ENCODE measurements around the gene CRACDL. TPM values are rescaled to one million over a fixed set of nuclear protein-coding genes. Genes with fewer than 3 reads are reported as not detected.

Gene CRACDL
- 2.9 and 6.5 TPM in 2 replicates for total RNA-seq

GRCh38 chr2:98935777-98936352 is at the start of gene CRACDL:
Gene CRACDL, minus strand, starts transcription at chr2:98936225. Its CDS starts 89,425 bp downstream, at chr2:98846800.

Other genes with a start within 250 kb of the CRACDL start
- gene MGAT4A, start 205.1 kb downstream of the CRACDL start, total RNA-seq = 23.8 and 25.7 TPM in 2 replicates
- gene C2orf15, start 205.5 kb upstream of the CRACDL start, total RNA-seq = under 0.01 TPM in 1 of 2 replicates, not detected in the other
- 1.3 and 2.6 TPM in 2 replicates for gene TSGA10, start 218.7 kb upstream of the CRACDL start, total RNA-seq
- gene LIPT1, start 218.7 kb upstream of the CRACDL start, total RNA-seq = 3.1 and 5.8 TPM in 2 replicates
- gene MITD1, start 244.8 kb upstream of the CRACDL start, total RNA-seq = 24.4 and 28.5 TPM in 2 replicates
- gene MRPL30, start 245.0 kb upstream of the CRACDL start, total RNA-seq = 23.3 and 32.9 TPM in 2 replicates